ENCODE measurements around the gene PLEKHA5.
"Not testable (repeated sequence)": the region's sequence is repeated elsewhere in the genome, so short reads cannot be mapped to it uniquely, and the experiment has no call there.

The PLEKHA5 gene

DNA sequence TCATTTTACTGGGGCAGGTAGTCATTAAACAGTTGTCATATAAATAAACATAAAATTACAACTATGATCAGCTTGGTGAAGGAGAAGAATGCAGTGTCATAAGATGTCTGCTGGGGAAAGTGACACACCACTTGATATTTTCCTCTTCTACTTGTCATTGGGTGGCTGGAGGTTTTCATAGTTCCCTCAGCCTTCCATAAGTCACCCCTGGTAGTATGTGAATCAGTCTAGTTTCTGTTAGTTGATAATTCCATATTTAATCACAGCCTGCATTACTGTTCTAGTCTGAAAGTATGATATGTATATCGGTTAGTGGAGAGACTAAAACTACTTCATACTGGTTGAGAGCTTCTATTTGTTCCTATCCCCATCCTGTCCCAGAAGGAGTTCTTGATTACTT lies 38.2 kb downstream of the PLEKHA5 start:
- DNase-seq, result no peak
- peak; percentile 40 for ATAC-seq

DNA sequence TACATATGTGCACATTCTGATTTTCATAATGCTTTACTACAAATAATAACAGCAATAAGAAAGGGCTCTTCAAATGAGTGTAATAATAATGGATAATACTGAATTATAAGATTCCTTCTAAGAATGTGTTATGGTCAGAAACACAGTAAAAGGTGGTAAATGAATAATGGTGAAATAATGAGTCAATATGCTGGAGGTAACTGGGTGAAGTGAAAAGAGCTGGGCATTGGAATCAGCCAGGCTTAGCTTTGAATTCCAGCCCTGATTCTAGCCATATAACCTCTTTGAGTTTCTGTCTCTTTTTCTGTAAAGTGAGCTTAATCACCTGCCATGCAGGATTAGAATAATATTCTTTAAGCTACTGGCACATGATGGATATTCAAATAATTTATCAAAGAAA lies 39.1 kb downstream of the PLEKHA5 start:
- DNase-seq (no peak), ATAC-seq (no peak)

DNA sequence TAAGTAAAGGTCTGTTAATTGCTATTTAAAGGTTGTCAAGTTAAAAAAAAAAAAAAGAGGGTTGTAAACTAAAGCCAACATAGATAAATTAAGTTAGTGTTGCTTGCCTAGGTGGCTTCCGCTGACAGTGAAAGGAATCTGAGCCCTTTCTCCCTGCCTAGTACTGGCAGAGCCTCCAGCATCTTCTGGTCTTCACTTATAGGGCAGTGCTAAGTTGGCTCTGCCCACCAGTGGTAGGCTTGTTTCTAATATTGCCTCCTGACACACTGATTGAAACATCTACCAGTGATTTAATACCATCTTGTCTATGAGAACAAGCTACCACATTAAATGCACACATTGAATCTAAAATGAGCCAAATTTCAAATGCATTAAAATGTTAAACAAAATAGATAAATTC lies 39.7 kb downstream of the PLEKHA5 start:
- no peak for DNase-seq
- no peak for ATAC-seq

DNA sequence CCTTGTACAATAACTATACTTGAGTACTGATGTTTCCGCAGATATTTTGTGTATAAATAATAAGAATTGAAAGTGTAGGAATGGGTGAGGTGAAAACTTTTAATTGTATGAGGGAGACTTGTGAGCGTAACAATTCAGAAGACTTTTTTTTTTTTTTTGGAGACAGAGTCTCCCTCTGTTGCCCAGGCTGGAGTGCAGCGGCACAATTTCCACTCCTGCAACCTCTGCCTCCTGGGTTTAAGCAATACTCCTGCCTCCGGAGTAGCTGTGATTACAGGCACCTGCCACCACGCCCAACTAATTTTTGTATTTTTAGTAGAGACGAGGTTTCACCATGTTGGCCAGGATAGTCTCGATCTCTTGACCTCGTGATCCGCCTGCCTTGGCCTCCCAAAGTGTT lies 40.8 kb downstream of the PLEKHA5 start:
- not testable (repeated sequence) for DNase-seq, ATAC-seq

GRCh38 chr12:19171731-19172130 lies 42.2 kb downstream of the PLEKHA5 start:
- DNase-seq (no peak), ATAC-seq (no peak)

GRCh38 chr12:19177754-19178153 lies 48.2 kb downstream of the PLEKHA5 start:
- ATAC-seq (no peak), DNase-seq (no peak)

DNA sequence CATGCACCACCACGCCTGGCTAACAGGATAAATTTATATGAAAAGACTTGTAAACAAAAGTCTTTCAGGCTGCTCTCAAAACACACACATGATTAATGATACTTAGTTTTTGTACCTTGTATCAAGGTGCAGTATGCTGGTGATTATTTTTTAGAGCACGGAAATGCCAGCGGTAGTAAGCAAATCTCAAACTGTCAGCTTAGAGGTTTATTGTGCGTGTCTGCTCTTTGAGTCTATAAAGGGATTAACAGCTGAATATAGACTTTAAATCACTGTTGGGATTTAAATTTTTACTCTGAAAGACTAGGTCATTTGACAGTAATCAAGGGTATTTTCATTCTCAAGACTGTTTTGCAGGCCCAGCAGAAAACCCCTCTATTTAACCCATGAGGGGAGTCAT lies 50.5 kb downstream of the PLEKHA5 start:
- DNase-seq (no peak), ATAC-seq (no peak)

- ATAC-seq, result no peak
Observed at GRCh38 chr12:19181666-19182426, 52.3 kb downstream of the PLEKHA5 start.

DNA sequence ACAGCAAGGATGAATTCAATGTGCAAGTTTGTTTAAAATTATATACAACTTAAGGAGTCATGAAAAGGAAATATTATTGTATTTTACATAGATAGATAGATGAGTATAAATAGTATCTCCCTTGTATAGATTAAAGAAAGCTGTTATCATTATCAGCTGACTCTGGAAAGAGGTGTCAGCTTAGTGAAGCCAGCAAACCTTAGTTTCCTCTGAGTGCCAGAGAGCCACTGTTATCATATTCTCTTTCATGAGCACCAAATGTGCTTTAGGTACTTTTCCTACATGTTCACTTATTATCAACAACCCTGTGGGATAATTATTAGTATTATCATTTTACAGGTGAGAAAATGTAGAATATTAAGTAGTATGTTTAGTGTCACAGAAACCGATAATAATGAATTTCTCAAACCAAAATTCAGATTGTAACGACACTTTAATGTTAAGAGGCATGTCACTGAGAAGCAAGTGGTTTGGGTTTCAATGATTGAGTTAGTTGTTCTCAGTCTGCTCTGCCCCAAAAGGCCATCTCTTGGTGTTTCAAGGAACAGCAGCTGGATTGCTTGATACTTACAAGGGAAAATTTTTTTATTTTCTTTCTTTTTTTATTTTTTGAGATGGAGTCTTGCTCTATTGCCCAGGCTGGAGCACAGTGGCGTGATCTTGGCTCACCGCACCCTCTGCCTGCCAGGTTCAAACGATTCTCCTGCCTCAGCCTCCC lies 53.7 kb downstream of the PLEKHA5 start:
- DNase-seq (no peak), ATAC-seq (no peak)

More at GRCh38 chr12:19181666-19182426, 52.3 kb downstream of the PLEKHA5 start:
- DNase-seq, result no peak

DNA sequence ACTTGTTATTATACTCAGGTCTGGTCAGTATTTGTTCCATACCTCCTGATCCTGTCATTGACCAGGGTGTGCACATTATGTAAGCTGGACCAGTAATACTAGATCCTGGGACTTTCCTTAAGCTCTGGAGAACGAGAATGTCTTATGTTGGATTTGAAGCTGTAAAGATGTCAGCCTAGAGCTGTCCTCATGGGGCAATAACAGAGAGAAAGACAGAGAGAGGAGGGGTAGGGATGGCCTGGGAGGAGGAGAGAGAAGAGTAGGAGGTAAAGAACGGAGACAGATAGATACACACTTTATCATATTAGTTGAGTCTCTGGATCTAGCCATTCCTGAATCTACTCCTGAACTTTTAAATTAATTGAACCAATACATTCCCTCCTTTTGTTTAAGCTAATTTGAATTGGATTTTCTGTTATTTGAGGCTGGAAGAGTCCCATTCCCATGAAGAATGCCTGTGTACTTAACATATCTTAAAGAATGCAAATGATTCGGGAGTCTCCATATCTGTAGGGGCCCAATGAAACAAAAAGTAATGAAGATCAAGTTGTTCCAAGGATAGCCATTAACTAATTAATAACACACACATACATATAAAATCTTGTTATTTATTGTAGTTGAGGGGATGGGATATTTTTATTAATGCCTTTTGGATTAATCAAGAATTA lies 55.9 kb downstream of the PLEKHA5 start:
- no peak for DNase-seq
- ATAC-seq, result no peak

DNA sequence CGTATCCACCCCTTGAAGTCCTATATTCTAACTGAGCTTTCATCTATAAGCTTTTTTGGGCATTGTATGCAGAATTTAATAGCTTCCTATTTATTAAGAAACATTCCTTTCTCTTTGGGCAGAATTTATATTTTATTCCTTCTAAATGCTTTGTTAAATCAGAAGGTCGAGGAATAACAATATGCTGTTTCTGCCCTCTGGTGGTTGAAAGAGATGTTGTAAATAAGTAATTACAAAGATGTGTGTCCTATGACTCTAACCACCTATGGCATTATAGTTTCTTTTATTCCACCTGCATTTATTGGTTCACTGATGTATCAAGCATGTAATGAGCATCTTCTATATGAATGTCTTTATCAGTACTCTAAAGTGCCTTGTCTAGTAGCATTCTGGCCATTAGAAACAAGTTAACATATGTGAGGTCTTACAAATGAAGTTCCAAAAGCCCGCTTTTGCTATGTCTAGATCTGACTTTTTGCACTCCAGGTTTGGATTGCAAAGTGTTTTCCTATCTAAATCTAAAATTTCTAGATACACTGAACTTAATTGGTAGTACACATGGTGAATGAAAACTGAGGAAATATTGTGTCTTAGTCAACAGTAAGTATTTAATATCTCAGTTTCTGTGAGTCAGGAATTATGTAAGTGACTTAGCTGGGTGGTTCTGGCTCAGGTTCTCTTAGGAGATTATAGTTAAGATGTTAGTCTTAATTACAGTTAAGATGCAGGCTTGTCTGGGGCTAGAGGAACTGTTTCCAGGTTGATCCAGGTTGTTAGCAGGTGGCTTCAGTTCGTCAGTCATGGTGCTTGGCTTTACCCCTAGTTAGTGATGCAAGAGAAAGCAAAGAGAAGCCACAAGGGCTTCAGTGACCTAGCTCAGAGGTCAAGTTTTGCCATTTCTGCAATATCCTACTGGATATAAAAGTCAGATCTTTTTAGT lies 57.5 kb downstream of the PLEKHA5 start:
- ATAC-seq (no peak), DNase-seq (no peak)

DNA sequence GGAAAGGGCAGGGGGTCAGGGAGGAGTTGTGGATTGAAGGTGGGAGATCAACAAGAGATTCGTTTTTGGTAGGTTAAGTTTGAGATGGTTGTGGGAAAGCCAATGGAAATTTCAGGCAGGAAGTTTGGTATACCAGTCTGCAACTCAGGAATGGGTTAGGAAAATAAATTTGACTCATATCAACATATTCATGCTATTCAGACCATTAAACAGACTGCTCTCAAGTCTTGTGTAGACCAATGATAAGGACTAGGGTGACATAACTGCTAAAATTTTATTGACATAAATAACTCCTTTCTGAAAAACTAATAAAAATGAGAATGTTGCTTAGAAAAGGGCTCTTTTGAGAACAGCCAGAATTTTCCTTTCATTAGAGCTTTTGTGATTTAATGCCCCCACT lies 60.0 kb downstream of the PLEKHA5 start:
- ATAC-seq, result no peak
- DNase-seq, result no peak

GRCh38 chr12:19190292-19191031 lies 60.9 kb downstream of the PLEKHA5 start:
- ATAC-seq (no peak), DNase-seq (no peak)

GRCh38 chr12:19191089-19191488 lies 61.6 kb downstream of the PLEKHA5 start:
- DNase-seq, result no peak
- no peak for ATAC-seq

GRCh38 chr12:19191563-19191962 lies 62.0 kb downstream of the PLEKHA5 start:
- ATAC-seq, result no peak
- no peak for DNase-seq

GRCh38 chr12:19192710-19193109 lies 63.2 kb downstream of the PLEKHA5 start:
- DNase-seq, result no peak
- ATAC-seq, result no peak

- ATAC-seq, result no peak
- no peak for DNase-seq
Observed at GRCh38 chr12:19194963-19195362, 65.4 kb downstream of the PLEKHA5 start.

DNA sequence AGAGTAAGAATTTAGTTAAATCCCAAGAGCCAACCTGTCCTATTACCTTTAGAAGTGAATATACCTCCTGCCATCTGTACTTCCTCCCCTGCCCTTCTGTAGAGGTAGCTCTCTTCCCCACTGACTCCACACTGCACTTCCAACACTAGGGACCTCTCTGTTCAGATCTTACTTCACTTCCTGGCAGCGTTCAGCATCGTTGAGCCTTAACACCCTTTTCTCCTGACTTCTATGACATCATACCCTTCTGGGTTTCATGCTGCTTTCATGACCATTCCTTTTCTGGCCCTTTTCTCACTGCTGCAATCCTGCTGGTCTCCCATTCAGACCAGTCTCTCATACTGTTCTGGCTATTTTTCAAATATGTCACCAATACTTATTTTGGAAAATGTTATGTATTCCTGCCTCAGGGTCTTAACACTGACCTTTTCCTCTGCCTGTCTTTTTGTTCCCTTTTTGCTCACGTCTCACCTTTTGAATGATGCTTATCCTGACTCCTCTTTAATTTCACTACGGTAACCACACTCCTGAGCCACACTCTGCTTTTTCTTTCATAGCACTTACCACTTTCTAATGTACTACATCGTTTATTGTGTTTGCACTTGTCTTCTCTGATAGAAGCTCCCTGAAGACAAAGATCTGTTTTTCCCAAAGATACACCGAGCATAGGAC lies 67.6 kb downstream of the PLEKHA5 start:
- ATAC-seq (no peak), DNase-seq (no peak)

DNA sequence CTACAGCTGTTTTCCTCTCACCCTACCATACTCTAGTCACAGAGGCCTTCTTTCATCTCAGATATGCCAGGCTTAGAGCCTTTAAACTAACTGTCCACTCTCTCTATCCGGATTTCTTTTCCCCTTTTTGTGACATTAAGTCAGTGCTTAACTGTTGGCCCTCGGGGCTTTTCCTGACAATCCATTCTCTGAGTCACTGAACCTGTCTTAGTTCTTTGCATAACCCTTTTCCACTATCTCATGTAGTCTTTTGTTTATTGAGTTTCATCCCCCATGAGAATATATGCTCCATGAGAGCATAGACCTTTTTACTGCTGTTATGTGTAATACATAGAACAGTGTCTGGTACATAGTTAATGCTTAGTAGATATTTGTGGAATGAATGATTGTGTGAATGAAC lies 68.7 kb downstream of the PLEKHA5 start:
- DNase-seq (no peak), ATAC-seq (no peak)

GRCh38 chr12:19199332-19199731 lies 69.8 kb downstream of the PLEKHA5 start:
- DNase-seq (no peak), ATAC-seq (no peak)

DNA sequence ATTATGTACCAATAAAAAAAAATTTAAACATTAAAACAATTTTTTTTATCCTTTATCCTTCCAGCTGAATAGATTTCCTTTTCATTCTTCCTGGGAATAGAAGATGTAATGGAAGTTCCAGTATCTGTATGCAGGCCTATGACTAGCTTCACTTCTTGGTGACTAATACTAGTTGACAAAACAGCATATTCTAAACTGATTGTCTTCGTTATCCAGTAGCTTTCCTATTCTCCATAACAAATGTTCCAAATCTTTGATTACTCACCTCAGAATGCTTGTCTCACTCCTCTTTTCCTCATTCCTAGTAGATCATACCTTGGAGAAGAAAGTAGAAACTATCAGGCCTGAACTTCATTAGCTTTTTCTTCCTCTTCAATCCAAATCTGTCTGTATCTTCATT lies 70.7 kb downstream of the PLEKHA5 start:
- DNase-seq (no peak), ATAC-seq (no peak)
